Urinary bladder (tissue), 4 donors: ENCODE data around the gene SORCS1. TPM values are rescaled to one million over a fixed set of nuclear protein-coding genes. Genes with fewer than 3 reads are reported as not detected.

Experiments used
- DNase-seq: peaks from one replicate; pipeline ENCODE4 v3.0.0-alpha.2; 2015; ENCODE audit errors: extremely low spot score
- H3K27ac ChIP-seq: one replicate; pipeline ENCODE4 v1.5.1; 2013; ENCODE audit warnings: low read depth, mild to moderate bottlenecking, moderate library complexity
- H3K36me3 ChIP-seq: one replicate; pipeline ENCODE4 v1.6.1; 2013; ENCODE audit warnings: mild to moderate bottlenecking, moderate library complexity; ENCODE audit not compliant: insufficient read depth
- H3K4me1 ChIP-seq: one replicate; pipeline ENCODE4 v1.6.1; 2013; ENCODE audit warnings: mild to moderate bottlenecking, moderate library complexity; ENCODE audit not compliant: insufficient read depth
- H3K4me3 ChIP-seq: one replicate; pipeline ENCODE4 v1.5.1; 2013; ENCODE audit warnings: low read depth, low read length
- WGBS: extraction: QIAGEN DNeasy Blood & Tissue Kit; methylation state at CpG from one replicate; pipeline ENCODE4 v1.1.7; 2013; 5-methylcytosine and 5-hydroxymethylcytosine counted together
- polyA plus RNA-seq: library from polyadenylated mRNA; stranded (reverse); fragments of 200-250 nt; gene quantifications from one replicate; pipeline ENCODE4 v1.2.3, GENCODE V29; 2013
- total RNA-seq: library from RNA; depleted of rRNA; stranded (reverse); fragments of >200 nt; gene quantifications from one replicate; pipeline ENCODE4 v1.2.3, GENCODE V29; 2014
- donor health status: healthy with polysubstance abuse.
- donor health status: healthy.

SORCS1 gene
- total and polyA plus RNA-seq, 2 donors, result 9.3 to 14.8 TPM

DNA sequence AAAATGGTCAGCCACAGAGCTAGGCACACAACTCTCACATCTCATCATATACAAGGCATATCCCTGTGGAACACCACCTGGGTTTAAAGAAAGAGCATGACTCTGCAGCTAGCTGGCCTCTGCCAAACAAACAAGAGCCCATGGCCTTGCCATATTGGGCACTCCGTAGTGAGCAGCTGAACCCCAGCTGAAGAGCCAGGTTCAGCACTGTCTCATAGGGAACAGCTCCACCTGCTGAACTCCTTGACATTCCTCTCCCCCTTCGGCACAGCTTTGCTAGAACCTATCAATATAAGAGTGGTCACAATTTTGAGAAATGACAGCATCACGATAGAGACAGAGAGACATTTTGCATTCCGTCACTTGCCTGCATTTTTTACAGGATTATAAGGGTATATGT lies 20.0 kb downstream of the SORCS1 start:
- DNase-seq, result no peak
- Histone ChIP-seq H3K36me3 (no peaks in the 10 kb centered on the region), H3K4me1 (no peaks in the 10 kb centered on the region), H3K4me3 (no peak overlapping the region), H3K27ac (no peak overlapping the region)
- 47% methylated on average over 4 of the region's 4 CpGs for WGBS

DNA sequence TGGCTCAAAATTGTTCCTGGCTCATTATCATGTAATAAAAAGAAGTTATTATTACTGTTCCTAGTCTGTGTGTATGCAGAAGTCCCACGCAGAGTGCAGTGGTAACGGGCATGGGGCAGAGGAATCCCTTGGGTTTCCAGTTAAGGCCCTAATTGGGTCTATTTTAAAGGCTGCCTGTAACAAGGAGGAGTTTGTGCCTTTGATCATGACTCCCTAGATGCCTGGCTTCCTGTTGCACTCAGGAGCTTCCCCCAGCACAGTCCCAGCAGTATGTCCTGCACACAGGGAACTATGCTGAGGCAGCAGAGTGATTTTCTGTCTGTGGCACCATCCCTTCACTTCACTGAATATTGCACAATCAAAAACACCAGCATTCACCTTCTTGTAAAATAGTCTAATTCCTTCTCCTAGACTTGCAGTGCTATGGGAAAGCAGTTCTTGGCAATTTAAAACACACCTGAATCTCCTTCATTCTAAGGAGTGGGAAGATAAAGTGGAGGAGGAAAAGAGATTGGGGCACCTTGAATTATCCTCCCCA lies 22.9 kb downstream of the SORCS1 start:
- Histone ChIP-seq H3K36me3 (no peaks in the 10 kb centered on the region), H3K27ac (no peak overlapping the region), H3K4me1 (no peaks in the 10 kb centered on the region), H3K4me3 (no peak overlapping the region)
- 78% methylated on average over 2 of the region's 2 CpGs for WGBS
- DNase-seq, result no peak

DNA sequence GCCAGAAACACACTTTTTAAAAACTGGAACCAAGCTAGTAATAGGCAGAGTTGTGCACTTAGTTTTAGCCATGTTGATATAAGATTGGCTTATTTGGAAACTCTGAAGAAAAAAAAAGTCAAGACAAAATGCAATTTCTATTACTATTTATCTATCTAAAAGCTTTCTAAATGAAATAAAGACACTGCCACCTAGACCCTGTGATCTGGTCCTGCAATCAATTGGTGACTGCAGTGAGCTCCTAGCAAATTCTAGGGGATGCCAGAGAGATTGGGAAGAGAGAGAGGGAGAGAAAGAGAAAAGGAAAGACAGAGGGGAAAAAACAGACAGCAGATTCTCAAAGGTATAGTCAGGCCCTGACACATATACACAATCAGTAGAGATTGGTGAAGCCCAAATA lies 25.3 kb downstream of the SORCS1 start:
- no peaks in the 10 kb centered on the region for H3K4me1 ChIP-seq
- no peak overlapping the region for H3K4me3 ChIP-seq
- no peaks in the 10 kb centered on the region for H3K36me3 ChIP-seq
- no peak for DNase-seq
- H3K27ac ChIP-seq, result no peak overlapping the region

DNA sequence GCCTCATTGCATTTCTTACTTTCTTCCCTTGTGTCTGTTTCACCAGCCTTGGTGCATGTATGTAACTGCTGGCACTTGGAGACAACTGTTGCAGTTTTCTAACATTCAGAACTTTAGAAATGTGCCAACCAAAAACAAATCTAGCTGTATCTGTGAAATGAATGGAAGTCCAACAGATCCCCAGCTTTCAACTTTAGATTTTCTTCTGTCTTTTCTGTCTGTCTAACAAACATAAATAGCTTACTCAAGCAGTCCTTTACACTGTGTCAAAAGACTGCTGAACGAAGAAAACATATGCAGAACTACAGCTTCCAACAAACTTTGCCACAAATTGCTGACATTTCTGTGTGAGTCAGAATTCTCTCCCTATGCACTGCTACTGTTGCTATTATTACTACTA lies 30.9 kb downstream of the SORCS1 start:
- Histone ChIP-seq H3K27ac (no peak overlapping the region), H3K4me1 (no peaks in the 10 kb centered on the region), H3K4me3 (no peak overlapping the region), H3K36me3 (no peaks in the 10 kb centered on the region)
- no peak for DNase-seq
- 70% methylated on average over 1 of the region's 1 CpG for WGBS

DNA sequence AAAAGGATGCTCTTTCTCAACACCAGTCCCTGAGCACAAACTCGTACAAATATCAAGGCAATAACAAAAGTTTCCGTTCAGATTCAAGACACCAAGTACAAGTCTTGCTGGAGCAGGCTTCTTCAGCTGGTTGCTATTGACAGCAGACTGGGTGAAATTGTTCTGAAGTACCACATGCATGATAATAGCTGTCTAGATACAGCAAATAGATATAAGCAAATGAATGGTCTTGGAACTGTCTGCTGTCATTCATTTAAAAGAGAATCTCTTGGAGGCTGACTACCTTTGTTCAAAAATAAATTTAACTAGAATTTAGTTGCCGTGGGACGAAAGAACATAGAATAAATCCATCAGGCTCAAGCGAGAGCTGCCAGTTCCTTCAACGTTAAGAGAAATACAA lies 35.5 kb downstream of the SORCS1 start:
- no peak overlapping the region for H3K27ac ChIP-seq
- no peak overlapping the region for H3K4me3 ChIP-seq
- WGBS, result 90% methylated on average over 6 of the region's 6 CpGs
- H3K36me3 ChIP-seq, result no peaks in the 10 kb centered on the region
- no peaks in the 10 kb centered on the region for H3K4me1 ChIP-seq
- DNase-seq, result no peak

DNA sequence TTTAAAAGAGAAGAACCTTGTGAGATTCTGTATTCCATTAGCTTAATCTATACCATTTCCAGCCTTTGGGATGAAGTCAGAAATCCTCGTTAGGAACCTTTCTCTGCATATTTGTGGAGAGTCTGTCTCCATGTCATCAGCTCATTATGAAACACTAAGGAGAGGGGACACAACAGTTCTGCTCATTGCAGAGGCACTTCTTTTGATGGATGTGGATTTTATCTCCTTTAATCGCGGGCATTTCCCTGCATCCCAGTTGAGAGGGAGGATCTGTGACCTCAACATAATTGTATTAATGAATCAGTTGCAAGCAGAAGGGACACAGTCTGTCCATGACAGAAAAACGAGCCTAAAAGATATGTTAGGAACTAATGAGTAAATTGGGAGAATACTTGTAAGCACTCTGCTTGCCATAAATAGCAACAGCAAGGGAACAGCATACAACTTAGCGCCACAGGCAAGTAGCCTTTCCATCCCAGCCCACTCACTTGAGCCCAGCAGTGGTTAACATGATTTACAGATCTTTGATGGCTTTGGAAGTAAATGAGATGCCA lies 37.9 kb downstream of the SORCS1 start:
- H3K4me1 ChIP-seq, result no peaks in the 10 kb centered on the region
- no peak for DNase-seq
- H3K36me3 ChIP-seq, result no peaks in the 10 kb centered on the region
- 71% methylated on average over 5 of the region's 5 CpGs for WGBS
- no peak overlapping the region for H3K27ac ChIP-seq
- no peak overlapping the region for H3K4me3 ChIP-seq

DNA sequence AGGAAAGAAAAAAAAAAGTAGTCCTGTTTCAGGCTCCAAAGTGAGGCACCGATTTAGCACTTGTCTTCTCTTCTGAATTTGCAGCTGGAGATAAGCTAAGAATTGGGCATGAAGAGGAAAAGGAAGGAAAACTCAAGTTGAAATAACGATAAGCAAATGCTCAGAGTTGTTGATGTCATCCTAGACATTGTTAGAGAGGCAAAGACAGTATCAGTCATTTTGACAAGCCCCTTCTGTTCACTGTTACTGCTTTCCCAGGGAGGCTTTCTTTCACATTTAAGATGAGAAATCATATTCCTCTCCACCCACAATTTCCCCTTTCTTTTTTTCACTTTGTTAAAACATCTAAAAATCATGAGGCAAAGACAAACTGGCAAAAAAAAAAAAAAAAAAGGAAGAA lies 41.8 kb downstream of the SORCS1 start:
- H3K4me3 ChIP-seq, result no peak overlapping the region
- H3K36me3 ChIP-seq, result no peaks in the 10 kb centered on the region
- WGBS, result 58% methylated on average over 2 of the region's 2 CpGs
- no peak overlapping the region for H3K27ac ChIP-seq
- no peak for DNase-seq
- H3K4me1 ChIP-seq, result no peaks in the 10 kb centered on the region

DNA sequence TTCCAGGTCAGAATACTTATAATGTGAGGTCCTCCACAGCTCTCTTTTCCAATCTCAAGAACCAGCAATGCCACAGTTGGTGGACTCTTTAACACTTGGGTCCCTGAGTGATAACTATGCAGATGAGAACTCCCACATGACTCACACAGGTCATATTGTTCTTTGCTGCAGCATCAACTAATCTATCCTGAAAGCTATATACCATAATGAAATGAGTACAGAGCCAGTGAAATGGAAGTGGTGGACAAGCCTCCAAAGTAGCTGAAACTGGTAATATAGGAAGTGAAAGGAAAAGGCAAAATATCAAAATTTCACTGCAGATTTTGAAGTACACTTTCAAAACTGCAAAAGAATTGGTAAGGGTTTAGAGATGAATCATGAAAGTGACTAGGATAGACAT lies 45.6 kb downstream of the SORCS1 start:
- DNase-seq, result no peak
- H3K27ac ChIP-seq, result no peak overlapping the region

DNA sequence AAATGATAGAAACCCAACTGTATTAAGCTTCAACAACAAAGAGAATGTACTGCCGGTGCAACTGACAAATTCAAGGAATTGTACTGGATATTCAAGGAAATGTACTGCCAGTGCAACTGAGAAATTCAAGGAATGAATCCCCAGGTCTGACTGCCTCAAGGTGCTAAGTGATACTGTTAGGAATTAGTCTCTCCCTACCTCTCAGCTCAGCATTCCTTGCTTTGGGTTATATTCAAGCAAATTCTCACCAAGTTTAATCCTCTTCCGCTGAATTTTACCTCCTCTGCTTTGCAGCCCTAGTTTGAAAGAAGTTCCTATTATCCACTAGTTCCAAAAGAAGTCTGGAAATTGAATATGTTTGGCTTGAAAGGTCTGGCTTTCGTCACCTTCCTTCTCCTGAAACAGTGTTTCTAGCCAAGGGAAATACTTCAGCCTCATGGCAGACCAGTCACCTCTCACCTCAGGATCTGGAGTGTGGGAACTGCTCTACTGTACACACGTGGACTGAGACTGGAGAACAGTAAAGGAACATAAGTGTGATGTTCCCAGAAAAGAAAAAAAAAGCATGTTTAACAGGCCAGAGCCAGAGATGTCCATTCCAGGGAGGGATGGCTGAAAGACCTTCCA lies 60.4 kb downstream of the SORCS1 start:
- 69% methylated on average over 4 of the region's 4 CpGs for WGBS
- no peak overlapping the region for H3K27ac ChIP-seq

More for the DNA sequence above, 45.6 kb downstream of the SORCS1 start:
- no peaks in the 10 kb centered on the region for H3K36me3 ChIP-seq
- H3K4me3 ChIP-seq, result no peak overlapping the region
- H3K4me1 ChIP-seq, result no peaks in the 10 kb centered on the region

DNA sequence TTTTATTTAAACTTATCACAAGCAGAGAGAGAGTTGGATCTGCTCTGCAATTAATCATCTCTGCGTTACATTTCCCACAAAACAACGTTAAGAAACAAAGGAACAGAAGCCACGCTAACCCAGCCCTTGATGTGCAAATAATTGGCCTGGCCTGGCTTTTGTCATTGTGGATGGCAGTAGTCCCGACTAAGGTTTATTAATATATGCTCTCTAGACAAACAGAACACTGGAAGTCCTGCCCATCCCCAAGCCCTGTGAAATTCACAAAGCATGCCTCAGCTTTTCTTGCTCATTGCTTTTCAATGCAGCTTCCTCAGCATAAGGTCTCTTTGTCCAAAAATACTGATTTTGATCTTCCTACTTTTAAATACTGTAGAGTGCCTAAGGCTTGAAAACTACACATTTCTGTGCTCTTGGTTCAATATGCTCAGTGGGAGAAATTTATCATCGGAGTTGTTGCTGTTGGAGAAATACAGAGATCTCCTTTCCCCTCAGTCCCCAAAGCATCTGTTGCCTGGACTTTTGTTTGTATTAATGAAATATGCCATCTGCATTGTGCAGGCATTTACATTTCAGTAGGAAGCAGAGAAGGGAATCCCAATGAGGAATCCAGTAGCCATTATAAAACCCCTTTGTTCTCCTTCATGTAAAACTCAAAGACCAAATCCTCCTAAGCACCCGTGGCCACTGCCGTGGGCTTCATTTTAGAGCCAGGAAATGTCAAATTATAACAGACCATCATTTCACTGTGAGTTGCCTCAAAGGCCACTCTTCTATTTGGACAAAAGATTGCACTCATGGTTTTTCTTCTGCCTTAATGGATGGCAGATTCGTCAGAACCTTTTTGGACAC lies 61.1 kb downstream of the SORCS1 start:
- peak; percentile 10 for DNase-seq
- Histone ChIP-seq H3K4me3 (no peak overlapping the region), H3K4me1 (no peaks in the 10 kb centered on the region), H3K36me3 (no peaks in the 10 kb centered on the region), H3K27ac (no peak overlapping the region)
- WGBS, result 44% methylated on average over 8 of the region's 8 CpGs

More for the DNA sequence above, 60.4 kb downstream of the SORCS1 start:
- Histone ChIP-seq H3K4me1 (no peaks in the 10 kb centered on the region), H3K36me3 (no peaks in the 10 kb centered on the region), H3K4me3 (no peak overlapping the region)
- DNase-seq, result no peak

DNA sequence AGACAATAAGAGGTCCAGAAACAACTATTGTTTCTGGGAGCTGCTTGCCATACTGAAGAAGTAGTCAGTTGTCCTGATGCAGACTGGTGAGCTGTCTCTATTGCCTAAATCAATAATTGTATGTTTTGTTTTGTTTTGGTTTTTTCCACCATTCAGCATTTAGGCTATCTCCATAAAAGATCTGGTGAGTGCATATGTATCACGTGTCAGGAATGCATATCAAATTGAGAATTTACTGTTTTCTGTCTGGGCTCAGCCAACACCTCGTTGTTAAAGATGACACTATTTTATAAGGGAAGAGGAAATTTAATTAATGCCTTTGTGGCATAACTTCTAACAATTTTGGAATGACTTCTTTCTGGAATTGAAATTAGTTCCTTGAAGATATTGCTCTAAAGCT lies 66.2 kb downstream of the SORCS1 start:
- H3K36me3 ChIP-seq, result no peaks in the 10 kb centered on the region
- no peaks in the 10 kb centered on the region for H3K4me1 ChIP-seq
- no peak overlapping the region for H3K4me3 ChIP-seq
- 73% methylated on average over 2 of the region's 2 CpGs for WGBS
- no peak overlapping the region for H3K27ac ChIP-seq
- no peak for DNase-seq

DNA sequence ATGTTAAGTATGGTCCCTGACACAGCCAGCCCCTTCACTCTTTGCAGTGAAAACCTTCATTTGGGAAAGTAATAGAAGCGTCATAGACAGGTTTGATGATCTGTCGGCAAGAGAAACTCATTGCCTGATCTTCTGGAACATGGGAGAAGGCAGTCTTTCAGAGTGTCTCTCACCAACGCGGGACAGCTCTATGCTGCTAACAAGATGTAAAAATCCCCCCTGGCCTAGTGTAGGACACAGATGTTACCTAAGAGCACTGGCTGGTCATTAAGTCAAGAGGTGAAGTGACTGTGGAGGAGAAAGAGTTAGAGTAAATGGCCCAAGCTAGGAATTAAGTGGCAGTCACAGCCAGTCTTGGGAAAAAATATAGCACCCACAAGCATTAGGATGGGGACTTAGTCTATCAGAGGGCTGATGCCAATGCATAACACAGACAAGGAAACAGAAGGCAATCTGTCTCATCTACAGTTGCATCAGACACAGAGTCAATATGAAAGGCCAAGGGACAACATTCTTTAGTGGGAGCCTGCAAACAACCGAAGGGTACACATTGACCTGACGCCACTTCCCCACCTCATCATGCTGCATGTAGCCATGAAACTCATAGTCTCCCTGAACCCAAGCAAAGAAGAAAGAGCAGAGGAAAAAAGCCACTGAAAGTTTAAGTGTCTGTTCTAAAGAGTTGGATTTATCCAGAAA lies 69.5 kb downstream of the SORCS1 start:
- H3K27ac ChIP-seq, result no peak overlapping the region
- H3K4me1 ChIP-seq, result no peaks in the 10 kb centered on the region
- no peak overlapping the region for H3K4me3 ChIP-seq
- no peak for DNase-seq
- 90% methylated on average over 6 of the region's 6 CpGs for WGBS
- H3K36me3 ChIP-seq, result no peaks in the 10 kb centered on the region

DNA sequence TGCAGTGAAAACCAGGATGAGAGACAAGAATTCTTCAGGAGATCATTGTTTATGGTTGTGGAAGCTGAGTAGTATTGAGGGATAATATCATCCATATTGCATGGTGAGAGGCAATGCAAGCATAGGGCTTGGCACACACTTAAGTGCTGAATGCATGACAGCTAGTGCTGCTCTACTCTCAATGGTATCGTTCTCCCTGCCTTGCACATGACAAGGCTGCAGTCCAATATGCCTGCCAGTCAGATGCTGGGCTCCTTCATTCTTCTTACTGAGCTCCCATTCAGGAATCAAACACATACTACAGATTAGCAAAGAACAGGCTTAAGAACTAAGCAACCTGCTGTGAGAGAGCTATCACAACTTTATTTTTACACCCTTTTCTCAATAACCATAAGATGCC lies 72.2 kb downstream of the SORCS1 start:
- no peak for DNase-seq
- Histone ChIP-seq H3K27ac (no peak overlapping the region), H3K4me1 (no peaks in the 10 kb centered on the region), H3K4me3 (no peak overlapping the region), H3K36me3 (no peaks in the 10 kb centered on the region)
- 69% methylated on average over 1 of the region's 1 CpG for WGBS
